MCF 10A (cell line): ENCODE results near the gene TMEM150A. TPM values are rescaled to one million over a fixed set of nuclear protein-coding genes. Genes with fewer than 3 reads are reported as not detected.

Source experiments
- BruUV-seq: library from RNA; stranded (reverse); fragments of 400-500 nt; replicated peaks from 2 replicates; lab custom pipeline; 2021; lab: Mats Ljungman, UMichigan
- CTCF ChIA-PET: fragments of 300-600 bp; sonication (Branson Sonifier 250); formaldehyde crosslinking; extraction: SDS; loops from one replicate; lab custom pipeline; 2021; ENCODE audit warnings: antibody characterized with exemption, inconsistent platforms; lab: Yijun Ruan, JAX
- POLR2A ChIA-PET: fragments of 300-600, 350-650 bp; sonication (Branson Sonifier 250); formaldehyde crosslinking; extraction: SDS; loops from one replicate; lab custom pipeline; 2020; ENCODE audit warnings: antibody characterized with exemption, inconsistent platforms; lab: Yijun Ruan, JAX
- DNase-seq: peaks from one replicate; pipeline ENCODE4 v3.0.0-alpha.2; 2018; ENCODE audit not compliant: unreplicated experiment
- H3K27ac Mint-ChIP-seq: one replicate; pipeline ENCODE4 v1.8.0; 2022; ENCODE audit warnings: mild to moderate bottlenecking, low read depth, mixed read lengths; ENCODE audit not compliant: unreplicated experiment
- H3K27me3 Mint-ChIP-seq: one replicate; pipeline ENCODE4 v1.8.0; 2022; ENCODE audit warnings: mixed read lengths; ENCODE audit not compliant: insufficient read depth, unreplicated experiment
- H3K36me3 Mint-ChIP-seq: one replicate; pipeline ENCODE4 v1.8.0; 2022; ENCODE audit warnings: mild to moderate bottlenecking, moderate library complexity, mixed read lengths; ENCODE audit not compliant: insufficient read depth, unreplicated experiment
- H3K4me1 Mint-ChIP-seq: one replicate; pipeline ENCODE4 v1.8.0; 2022; ENCODE audit warnings: mixed read lengths; ENCODE audit not compliant: insufficient read depth, unreplicated experiment
- H3K4me3 Mint-ChIP-seq: one replicate; pipeline ENCODE4 v1.8.0; 2022; ENCODE audit warnings: mild to moderate bottlenecking, moderate library complexity, mixed read lengths; ENCODE audit not compliant: unreplicated experiment
- H3K9me3 Mint-ChIP-seq: one replicate; pipeline ENCODE4 v1.8.0; 2022; ENCODE audit warnings: mixed read lengths; ENCODE audit not compliant: unreplicated experiment
- CTCF ChIP-seq: fragments of 200-600 bp; IDR thresholded peaks from one replicate; pipeline ENCODE4 v1.8.0; 2022; ENCODE audit warnings: antibody characterized with exemption, mild to moderate bottlenecking; ENCODE audit not compliant: unreplicated experiment
- intact Hi-C: fragments of 100-400 bp; cut with micrococcal nuclease; formaldehyde crosslinking; loops from 2 replicates; pipeline ENCODE4 v1.14.1; 2022
- total RNA-seq: library from RNA; stranded (reverse); gene quantifications from 2 replicates; pipeline ENCODE4 v1.2.3, GENCODE V29; 2022

Gene TMEM150A
- total RNA-seq, 1 experiment from 2014 or later, result 12.5 TPM

- peaks cover 25% of the 10 kb centered on the region for H3K36me3 Mint-ChIP-seq
Observed at GRCh38 chr2:85600951-85601770, 1.3 kb downstream of the TMEM150A start.

GRCh38 chr2:85600235-85600575 is 2.3 kb downstream of the TMEM150A start:
- Mint-ChIP-seq H3K27ac (no peak overlapping the region), H3K36me3 (peaks cover 30% of the 10 kb centered on the region), H3K9me3 (no peaks in the 10 kb centered on the region), H3K4me1 (peaks cover 12% of the 10 kb centered on the region), H3K4me3 (no peak overlapping the region), H3K27me3 (no peaks in the 10 kb centered on the region)
- ChIA-PET POLR2A (interaction anchor here (0.6 to 0.9 kb wide), 3 partner anchors 11 to 39 kb away, joined by 3 read pairs; partner anchors contain the start of genes C2orf68, GGCX and VAMP8), CTCF (interaction anchor here (0.6 kb wide), 1 partner anchor 72 kb away, joined by 3 read pairs; no protein-coding TSS in a partner anchor)
- intact Hi-C loops, result loop anchor here (5.0 kb wide), 2 partner anchors 38 to 178 kb away; partner anchors contain the start of gene GGCX
- TF ChIP-seq CTCF, result no peak
- DNase-seq, result no peak
- BruUV-seq, result no TSS peak

More at GRCh38 chr2:85600951-85601770, 1.3 kb downstream of the TMEM150A start:
- H3K9me3 Mint-ChIP-seq, result no peaks in the 10 kb centered on the region
- no peaks in the 10 kb centered on the region for H3K27me3 Mint-ChIP-seq
- peaks cover 19% of the 10 kb centered on the region for H3K4me1 Mint-ChIP-seq
- peak overlapping the region; percentile 79 for H3K4me3 Mint-ChIP-seq
- POLR2A ChIA-PET, result interaction anchor here (0.8 to 6.1 kb wide), 7 partner anchors 6 to 60 kb away, joined by 3 to 67 read pairs (median 22); partner anchors contain the start of genes C2orf68, RNF181, USP39 and VAMP8
- DNase-seq, result no peak
- CTCF ChIA-PET, result interaction anchor here (0.6 to 0.8 kb wide), 2 partner anchors 48 to 262 kb away, joined by 3 to 4 read pairs; no protein-coding TSS in a partner anchor
- intact Hi-C loops, result loop anchor here (5.0 kb wide), 2 partner anchors 39 to 179 kb away; partner anchors contain the start of gene GGCX
- TSS peak; percentile 4 for BruUV-seq
- H3K27ac Mint-ChIP-seq, result peak overlapping the region; percentile 70
- no peak for TF ChIP-seq CTCF

- no TSS peak for BruUV-seq
- Mint-ChIP-seq H3K36me3 (peaks cover 26% of the 10 kb centered on the region), H3K27me3 (no peaks in the 10 kb centered on the region), H3K27ac (no peak overlapping the region), H3K9me3 (no peaks in the 10 kb centered on the region), H3K4me1 (peaks cover 10% of the 10 kb centered on the region), H3K4me3 (no peak overlapping the region)
- intact Hi-C loops, result loop anchor here (5.0 kb wide), 2 partner anchors 37 to 177 kb away; partner anchors contain the start of gene GGCX
- POLR2A ChIA-PET, result interaction anchor here (0.6 to 0.9 kb wide), 4 partner anchors 12 to 39 kb away, joined by 3 to 5 read pairs (median 3); partner anchors contain the start of genes C2orf68, GGCX and VAMP8
- TF ChIP-seq CTCF, result no peak
- CTCF ChIA-PET, result no interaction called here
- no peak for DNase-seq
Observed at GRCh38 chr2:85599468-85600234, 2.8 kb downstream of the TMEM150A start.
